T-cell (primary cell): Measurements from ENCODE around the gene PITX1. TPM values are rescaled to one million over a fixed set of nuclear protein-coding genes. Genes with fewer than 3 reads are reported as not detected.

Source experiments
- ATAC-seq, 4 experiments: fragments of 200-7000 bp in 3 of 4; fragments of 150-1000 bp in 1 of 4; cut with Tn5 transposase; replicated peaks in 1 of 4; 1 replicate in 3 of 4; 2 replicates in 1 of 4; pipeline ENCODE4 v1.10.0; 2021; ENCODE audit warnings: moderate library complexity in 3 of 4, mild to moderate bottlenecking in 2 of 4, moderate number of reproducible peaks in 1 of 4
- CTCF ChIA-PET, 2 donors: fragments of 300-600 bp; sonication (Branson Sonifier 250); formaldehyde crosslinking; loops; one replicate each; lab custom pipeline; 2022; ENCODE audit warnings: antibody characterized with exemption in 2 of 2; lab: Charles Lee
- POLR2A ChIA-PET, 2 donors: fragments of 300-600 bp; sonication (Branson Sonifier 250); formaldehyde crosslinking; loops; one replicate each; lab custom pipeline; 2022; ENCODE audit warnings: antibody characterized with exemption in 2 of 2; lab: Charles Lee
- DNase-seq, 35 experiments: peaks; one replicate each; pipeline versions ENCODE4 v3.0.0 to v3.0.0-alpha.2; 2013 to 2023
- H3K27ac ChIP-seq: one replicate; pipeline ENCODE4 v1.5.1; 2013; ENCODE audit warnings: low read length
- H3K27me3 ChIP-seq, 2 experiments: replicated peaks in 1 of 2; 1 replicate in 1 of 2; 2 replicates in 1 of 2; pipeline versions ENCODE4 v1.6.1 to v1.7.0; 2013; ENCODE audit warnings: low read length in 1 of 2, mixed read lengths in 1 of 2; ENCODE audit not compliant: control insufficient read depth in 2 of 2, insufficient read depth in 2 of 2; ENCODE audit errors: extremely low read depth in 1 of 2
- H3K36me3 ChIP-seq, 2 donors: 1 replicate in 1 of 2; 2 replicates in 1 of 2; pipeline versions ENCODE4 v1.6.1 to v1.7.0; 2013; ENCODE audit warnings: low read length in 1 of 2; ENCODE audit not compliant: control insufficient read depth in 2 of 2, insufficient read depth in 1 of 2; ENCODE audit errors: extremely low read depth in 1 of 2
- H3K4me1 ChIP-seq, 2 experiments: 1 replicate in 1 of 2; 2 replicates in 1 of 2; pipeline versions ENCODE4 v1.6.1 to v1.7.0; 2013; ENCODE audit warnings: low read length in 2 of 2, mixed read lengths in 1 of 2; ENCODE audit not compliant: insufficient read depth in 2 of 2, control insufficient read depth in 1 of 2; ENCODE audit errors: extremely low read depth in 1 of 2
- H3K4me3 ChIP-seq, 2 donors: 1 replicate in 1 of 2; 2 replicates in 1 of 2; pipeline versions ENCODE4 v1.5.1 to v1.7.0; 2013; ENCODE audit warnings: mild to moderate bottlenecking in 2 of 2, low read length in 1 of 2, moderate library complexity in 1 of 2; ENCODE audit not compliant: control insufficient read depth in 1 of 2; ENCODE audit errors: extremely low read depth in 1 of 2
- H3K9me3 ChIP-seq: 2 replicates; pipeline ENCODE4 v1.7.0; 2013
- H3K27ac Mint-ChIP-seq, 2 donors: one replicate each; pipeline ENCODE4 v1.8.0; 2020 to 2021; ENCODE audit warnings: mild to moderate bottlenecking in 2 of 2, mixed read lengths in 2 of 2
- H3K27me3 Mint-ChIP-seq, 2 donors: one replicate each; pipeline ENCODE4 v1.8.0; 2021 to 2022; ENCODE audit warnings: mixed read lengths in 2 of 2
- H3K36me3 Mint-ChIP-seq: one replicate; pipeline ENCODE4 v1.8.0; 2021; ENCODE audit warnings: mixed read lengths
- H3K4me1 Mint-ChIP-seq, 3 donors: one replicate each; pipeline ENCODE4 v1.8.0; 2020 to 2022; ENCODE audit warnings: mixed read lengths in 3 of 3, mild to moderate bottlenecking in 1 of 3
- H3K4me3 Mint-ChIP-seq, 3 donors: one replicate each; pipeline ENCODE4 v1.8.0; 2020 to 2022; ENCODE audit warnings: mild to moderate bottlenecking in 3 of 3, mixed read lengths in 3 of 3, moderate library complexity in 3 of 3
- H3K9me3 Mint-ChIP-seq, 3 donors: one replicate each; pipeline ENCODE4 v1.8.0; 2020 to 2022; ENCODE audit warnings: mixed read lengths in 3 of 3
- WGBS: methylation state at CpG from one replicate; pipeline ENCODE4 v1.1.5; 2013; ENCODE audit warnings: missing lambda C conversion rate; ENCODE audit not compliant: insufficient coverage; 5-methylcytosine and 5-hydroxymethylcytosine counted together
- total RNA-seq, 35 experiments: library from RNA in 6 of 35; stranded (reverse) in 6 of 35; fragments of 120-200 nt in 1 of 35; gene quantifications; one replicate each; pipeline versions ENCODE4 v1.2.1 to v1.2.4 and lab custom pipeline; 2013 to 2026

Gene PITX1
- total RNA-seq, 5 donors from 2014 or later (not counting 1 experiment from before 2014, with no cell fraction given), result 0.32 to 0.38 TPM; not detected in 3

GRCh38 chr5:135011355-135012032 lies 22.5 kb downstream of the PITX1 start:
- H3K4me3 Mint-ChIP-seq, result no peak overlapping the region
- H3K27ac Mint-ChIP-seq, result no peak overlapping the region
- peaks cover 14% of the 10 kb centered on the region for H3K36me3 Mint-ChIP-seq
- no peaks in the 10 kb centered on the region for H3K9me3 Mint-ChIP-seq
- no peaks in the 10 kb centered on the region for H3K4me1 Mint-ChIP-seq
- DNase-seq, result no peak
- peaks cover 1 to 7% of the 10 kb centered on the region in 2 donors for H3K27me3 Mint-ChIP-seq
- no peaks in the 10 kb centered on the region for H3K9me3 ChIP-seq
- H3K27me3 ChIP-seq, result peaks cover 0 to 13% of the 10 kb centered on the region in 2 experiments
- no peak for ATAC-seq
- CTCF ChIA-PET, result no interaction called here
- no peak overlapping the region for H3K27ac ChIP-seq
- POLR2A ChIA-PET, result no interaction called here
- H3K36me3 ChIP-seq, result no peaks in the 10 kb centered on the region
- WGBS, result 83% methylated on average over 2 of the region's 4 CpGs
- no peaks in the 10 kb centered on the region for H3K4me1 ChIP-seq
- H3K4me3 ChIP-seq, result no peak overlapping the region

- Mint-ChIP-seq H3K27ac (no peak overlapping the region), H3K27me3 (peaks cover 1 to 7% of the 10 kb centered on the region in 2 donors), H3K4me3 (no peak overlapping the region), H3K9me3 (no peaks in the 10 kb centered on the region), H3K4me1 (no peaks in the 10 kb centered on the region), H3K36me3 (peaks cover 14% of the 10 kb centered on the region)
- Histone ChIP-seq H3K27me3 (peaks cover 0 to 10% of the 10 kb centered on the region in 2 experiments), H3K4me3 (no peak overlapping the region), H3K36me3 (no peaks in the 10 kb centered on the region), H3K4me1 (no peaks in the 10 kb centered on the region), H3K9me3 (no peaks in the 10 kb centered on the region), H3K27ac (no peak overlapping the region)
- 100% methylated on average over 1 of the region's 3 CpGs for WGBS
- DNase-seq (no peak), ATAC-seq (no peak)
- ChIA-PET CTCF (no interaction called here), POLR2A (no interaction called here)
These were observed 23.3 kb downstream of the PITX1 start for GRCh38 chr5:135010502-135011354.

GRCh38 chr5:135009736-135010501 lies 24.1 kb downstream of the PITX1 start:
- H3K9me3 ChIP-seq, result no peaks in the 10 kb centered on the region
- H3K4me1 ChIP-seq, result no peaks in the 10 kb centered on the region
- no peak for DNase-seq
- H3K36me3 Mint-ChIP-seq, result peaks cover 14% of the 10 kb centered on the region
- H3K27ac ChIP-seq, result no peak overlapping the region
- no peaks in the 10 kb centered on the region for H3K9me3 Mint-ChIP-seq
- no peak overlapping the region for H3K4me3 ChIP-seq
- no peak overlapping the region for H3K27ac Mint-ChIP-seq
- H3K36me3 ChIP-seq, result no peaks in the 10 kb centered on the region
- ChIA-PET CTCF (no interaction called here), POLR2A (no interaction called here)
- no peak overlapping the region for H3K4me3 Mint-ChIP-seq
- H3K4me1 Mint-ChIP-seq, result no peaks in the 10 kb centered on the region
- ATAC-seq, result no peak
- WGBS, result 82% methylated on average over 7 of the region's 11 CpGs
- peaks cover 0 to 14% of the 10 kb centered on the region in 2 experiments for H3K27me3 ChIP-seq
- H3K27me3 Mint-ChIP-seq, result peaks cover 0 to 1% of the 10 kb centered on the region in 2 donors

GRCh38 chr5:135008981-135009735 lies 24.9 kb downstream of the PITX1 start:
- no peak overlapping the region for H3K4me3 Mint-ChIP-seq
- Histone ChIP-seq H3K36me3 (no peaks in the 10 kb centered on the region), H3K9me3 (no peaks in the 10 kb centered on the region), H3K4me1 (no peaks in the 10 kb centered on the region), H3K27me3 (peaks cover 0 to 16% of the 10 kb centered on the region in 2 experiments), H3K4me3 (no peak overlapping the region), H3K27ac (no peak overlapping the region)
- ChIA-PET CTCF (no interaction called here), POLR2A (no interaction called here)
- H3K9me3 Mint-ChIP-seq, result no peaks in the 10 kb centered on the region
- H3K4me1 Mint-ChIP-seq, result no peaks in the 10 kb centered on the region
- DNase-seq (no peak), ATAC-seq (no peak)
- no peak overlapping the region for H3K27ac Mint-ChIP-seq
- H3K27me3 Mint-ChIP-seq, result peaks cover 0 to 1% of the 10 kb centered on the region in 2 donors
- peaks cover 15% of the 10 kb centered on the region for H3K36me3 Mint-ChIP-seq
- 96% methylated on average over 8 of the region's 13 CpGs for WGBS

- Histone ChIP-seq H3K4me1 (no peaks in the 10 kb centered on the region), H3K9me3 (no peaks in the 10 kb centered on the region), H3K27me3 (peaks cover 0 to 16% of the 10 kb centered on the region in 2 experiments), H3K36me3 (no peaks in the 10 kb centered on the region), H3K27ac (no peak overlapping the region), H3K4me3 (no peak overlapping the region)
- CTCF ChIA-PET, result no interaction called here
- POLR2A ChIA-PET, result no interaction called here
- Mint-ChIP-seq H3K9me3 (no peaks in the 10 kb centered on the region), H3K4me3 (no peak overlapping the region), H3K27me3 (peaks cover 0 to 1% of the 10 kb centered on the region in 2 donors), H3K27ac (no peak overlapping the region), H3K36me3 (peaks cover 20% of the 10 kb centered on the region), H3K4me1 (no peaks in the 10 kb centered on the region)
- ATAC-seq, result no peak
- DNase-seq, result no peak
- 86% methylated on average over 6 of the region's 8 CpGs for WGBS
These were observed 25.5 kb downstream of the PITX1 start for GRCh38 chr5:135008556-135008955.
